Thyroid gland (tissue), 4 donors: Measurements from ENCODE around the gene COL27A1.

Experiments used
- CTCF ChIP-seq, 6 experiments: fragments of 200-600 bp in 3 of 6; fragments of 450-650 bp in 3 of 6; sonication (generic) in 3 of 6; IDR thresholded peaks; one replicate each; pipeline ENCODE4 v1.5.1; 2016 to 2019; ENCODE audit warnings: antibody characterized with exemption in 6 of 6, mild to moderate bottlenecking in 2 of 6, inconsistent platforms in 1 of 6, moderate library complexity in 1 of 6
- POLR2A ChIP-seq, 2 donors: fragments of 450-650 bp; IDR thresholded peaks; one replicate each; pipeline ENCODE4 v1.6.1; 2017; ENCODE audit warnings: antibody characterized with exemption in 2 of 2, mild to moderate bottlenecking in 2 of 2, moderate library complexity in 1 of 2

GRCh38 chr9:114300846-114301797 lies 145.8 kb downstream of the COL27A1 start:
- TF ChIP-seq CTCF (IDR thresholded peaks at IDR 0.05) (no peak), POLR2A (IDR thresholded peaks at IDR 0.05) (no peak)
